Tibial nerve (tissue), 4 donors: ENCODE measurements around the gene NEDD4L. TPM values are rescaled to one million over a fixed set of nuclear protein-coding genes. Genes with fewer than 3 reads are reported as not detected.

Experiments
- DNase-seq, 2 donors: peaks; one replicate each; pipeline ENCODE4 v3.0.0-alpha.2; 2019; ENCODE audit warnings: low spot score in 2 of 2
- H3K27ac ChIP-seq, 4 donors: fragments of 200-600 bp; sonication (generic) in 3 of 4; one replicate each; pipeline ENCODE4 v1.5.1; 2017 to 2019; ENCODE audit warnings: mild to moderate bottlenecking in 1 of 4
- H3K27me3 ChIP-seq, 2 donors: fragments of 200-600 bp; sonication (generic) in 1 of 2; one replicate each; pipeline versions ENCODE4 v1.5.1 to v1.6.0; 2017 to 2019
- H3K36me3 ChIP-seq, 3 donors: fragments of 200-600 bp; sonication (generic); one replicate each; pipeline ENCODE4 v1.5.1; 2018 to 2019
- H3K4me1 ChIP-seq, 4 donors: fragments of 200-600 bp; sonication (generic) in 3 of 4; one replicate each; pipeline ENCODE4 v1.5.1; 2017 to 2019
- H3K4me3 ChIP-seq, 4 donors: fragments of 200-600 bp; sonication (generic) in 3 of 4; one replicate each; pipeline ENCODE4 v1.5.1; 2017 to 2019; ENCODE audit warnings: mild to moderate bottlenecking in 1 of 4, moderate library complexity in 1 of 4
- H3K9me3 ChIP-seq, 4 donors: fragments of 200-600 bp; sonication (generic) in 3 of 4; one replicate each; pipeline ENCODE4 v1.5.1; 2017 to 2019
- CTCF ChIP-seq, 5 experiments: fragments of 200-600 bp in 3 of 5; fragments of 450-650 bp in 2 of 5; sonication (generic) in 3 of 5; IDR thresholded peaks; one replicate each; pipeline ENCODE4 v1.5.1; 2016 to 2019; ENCODE audit warnings: antibody characterized with exemption in 5 of 5, mild to moderate bottlenecking in 3 of 5, moderate library complexity in 2 of 5
- EP300 ChIP-seq, 2 donors: sonication (generic); formaldehyde crosslinking; IDR thresholded peaks; one replicate each; pipeline ENCODE4 v1.6.1; 2017; ENCODE audit warnings: antibody characterized with exemption in 2 of 2, mild to moderate bottlenecking in 1 of 2
- POLR2A ChIP-seq, 2 donors: fragments of 450-650 bp; IDR thresholded peaks; one replicate each; pipeline ENCODE4 v1.6.1; 2017; ENCODE audit warnings: antibody characterized with exemption in 2 of 2, mild to moderate bottlenecking in 2 of 2, moderate library complexity in 2 of 2
- WGBS, 2 donors: methylation state at CpG; one replicate each; pipeline ENCODE4 v1.1.5; 2018; 5-methylcytosine and 5-hydroxymethylcytosine counted together
- total RNA-seq, 4 donors: library from RNA; depleted of rRNA; stranded (reverse); fragments of >200 nt; gene quantifications; one replicate each; pipeline ENCODE4 v1.1.0, GENCODE V29; 2016

The NEDD4L gene
- total RNA-seq, 4 donors from 2014 or later = 15.3 to 59.9 (median 26.8) TPM

DNA sequence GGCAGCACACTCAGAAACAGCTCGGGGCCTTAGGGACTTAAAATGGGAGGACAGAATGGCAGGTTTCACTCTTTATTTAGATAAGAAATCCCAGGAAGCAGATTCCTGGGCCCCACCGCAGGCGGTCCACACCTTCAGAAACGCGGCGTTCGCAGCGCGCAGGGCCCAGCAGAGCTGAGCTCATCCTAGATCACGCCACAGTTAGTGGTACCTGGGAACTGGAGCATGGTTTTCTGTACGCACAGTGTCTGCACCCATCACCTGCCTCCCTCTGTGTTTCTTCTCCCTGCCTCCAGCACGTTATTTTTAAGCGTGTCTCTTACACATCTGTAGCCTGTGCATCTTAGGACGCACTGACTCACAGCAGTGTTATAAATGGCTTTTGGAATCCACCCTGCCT lies 342.8 kb downstream of the NEDD4L start:
- no peak for DNase-seq
- peaks cover 0 to 49% (median 0%) of the 10 kb centered on the region in 3 donors for H3K36me3 ChIP-seq
- no peak for TF ChIP-seq POLR2A (IDR thresholded peaks at IDR 0.05)
- TF ChIP-seq CTCF (IDR thresholded peaks at IDR 0.05) = no peak
- TF ChIP-seq EP300 (IDR thresholded peaks at IDR 0.05) = no peak
- H3K27me3 ChIP-seq = no peaks in the 10 kb centered on the region
- peaks cover 0 to 8% (median 0%) of the 10 kb centered on the region in 4 donors for H3K4me1 ChIP-seq
- no peaks in the 10 kb centered on the region for H3K9me3 ChIP-seq
- no peak overlapping the region for H3K4me3 ChIP-seq
- H3K27ac ChIP-seq = no peak overlapping the region
- 96 to 99% methylated on average over 14 of the region's 14 CpGs for WGBS, 2 donors

DNA sequence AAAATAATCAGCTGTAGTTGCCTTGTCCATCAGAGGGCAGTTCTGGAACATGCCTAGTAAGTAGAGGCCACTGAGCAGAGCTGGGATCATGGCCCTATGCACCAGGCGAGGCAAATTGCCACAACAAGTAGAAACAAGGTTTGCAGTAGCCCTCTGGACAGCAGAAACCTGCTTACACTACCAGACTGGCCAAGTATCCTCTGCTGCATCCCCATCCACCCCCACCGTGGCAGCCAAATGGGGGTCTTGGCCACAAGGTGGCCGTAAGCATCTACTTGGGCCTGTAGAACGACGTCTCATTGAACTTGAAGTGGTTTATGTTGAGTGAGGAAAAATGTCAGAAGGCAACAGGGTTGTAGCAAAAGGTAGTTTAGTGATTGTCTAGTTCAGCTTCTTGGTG lies 343.7 kb downstream of the NEDD4L start:
- no peaks in the 10 kb centered on the region for H3K9me3 ChIP-seq
- peaks cover 0 to 49% (median 0%) of the 10 kb centered on the region in 3 donors for H3K36me3 ChIP-seq
- H3K4me3 ChIP-seq = no peak overlapping the region
- H3K27me3 ChIP-seq = no peaks in the 10 kb centered on the region
- no peak for DNase-seq
- no peak for TF ChIP-seq CTCF (IDR thresholded peaks at IDR 0.05)
- 93% methylated on average over 5 of the region's 5 CpGs for WGBS, 2 donors
- peaks cover 0 to 18% (median 0%) of the 10 kb centered on the region in 4 donors for H3K4me1 ChIP-seq
- H3K27ac ChIP-seq = no peak overlapping the region

- Histone ChIP-seq H3K4me3 (no peak overlapping the region), H3K27me3 (no peaks in the 10 kb centered on the region), H3K27ac (no peak overlapping the region), H3K4me1 (peaks cover 0 to 23% (median 0%) of the 10 kb centered on the region in 4 donors), H3K36me3 (peaks cover 0 to 48% (median 0%) of the 10 kb centered on the region in 3 donors), H3K9me3 (no peaks in the 10 kb centered on the region)
- DNase-seq = no peak
- TF ChIP-seq POLR2A (IDR thresholded peaks at IDR 0.05) (no peak), CTCF (IDR thresholded peaks at IDR 0.05) (no peak), EP300 (IDR thresholded peaks at IDR 0.05) (no peak)
- 91 to 95% methylated on average over 14 of the region's 14 CpGs for WGBS, 2 donors
These were observed 344.7 kb downstream of the NEDD4L start for GRCh38 chr18:58388736-58389135.

DNA sequence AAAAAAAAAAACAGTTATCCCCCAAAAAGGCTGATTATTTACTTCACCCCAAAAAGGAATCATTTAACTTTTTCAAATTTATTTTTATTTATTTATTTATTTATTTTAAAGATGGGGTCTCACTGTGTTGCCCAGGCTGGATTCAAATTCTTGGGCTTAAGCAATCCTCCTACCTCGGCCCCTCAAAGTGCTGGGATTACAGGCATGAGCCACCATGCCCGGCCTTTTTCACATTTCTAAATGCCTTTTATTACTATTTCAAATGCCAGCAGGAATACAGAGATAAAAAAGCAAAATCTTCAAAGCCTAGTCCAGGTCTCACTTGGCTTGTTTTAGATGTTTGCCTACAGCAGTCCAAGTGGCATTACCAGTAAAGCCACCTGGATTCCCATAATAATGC lies 345.7 kb downstream of the NEDD4L start:
- no peak for DNase-seq
- Histone ChIP-seq H3K4me3 (no peak overlapping the region), H3K4me1 (peaks cover 0 to 23% (median 0%) of the 10 kb centered on the region in 4 donors), H3K27me3 (no peaks in the 10 kb centered on the region), H3K9me3 (no peaks in the 10 kb centered on the region), H3K27ac (no peak overlapping the region), H3K36me3 (peaks cover 0 to 38% (median 0%) of the 10 kb centered on the region in 3 donors)
- WGBS, 2 donors = 95 to 97% methylated on average over 2 of the region's 2 CpGs
- TF ChIP-seq EP300 (IDR thresholded peaks at IDR 0.05) (no peak), CTCF (IDR thresholded peaks at IDR 0.05) (no peak), POLR2A (IDR thresholded peaks at IDR 0.05) (no peak)

GRCh38 chr18:58390399-58390798 lies 346.4 kb downstream of the NEDD4L start:
- H3K27me3 ChIP-seq = no peaks in the 10 kb centered on the region
- peaks cover 0 to 23% (median 0%) of the 10 kb centered on the region in 4 donors for H3K4me1 ChIP-seq
- H3K4me3 ChIP-seq = no peak overlapping the region
- TF ChIP-seq CTCF (IDR thresholded peaks at IDR 0.05) = no peak
- no peak for TF ChIP-seq EP300 (IDR thresholded peaks at IDR 0.05)
- TF ChIP-seq POLR2A (IDR thresholded peaks at IDR 0.05) = no peak
- 89 to 96% methylated on average over 9 of the region's 9 CpGs for WGBS, 2 donors
- H3K9me3 ChIP-seq = no peaks in the 10 kb centered on the region
- peaks cover 0 to 31% (median 0%) of the 10 kb centered on the region in 3 donors for H3K36me3 ChIP-seq
- no peak for DNase-seq
- no peak overlapping the region for H3K27ac ChIP-seq
